ENCODE results near the gene RTP3. TPM values are rescaled to one million over a fixed set of nuclear protein-coding genes. Genes with fewer than 3 reads are reported as not detected.

Gene RTP3
- total RNA-seq, 4 donors from 2014 or later, result not detected

GRCh38 chr3:46479021-46479420 is 18.8 kb upstream of the RTP3 start:
- no peak for ATAC-seq
- 69 to 100% methylated on average over 1 to 3 of the region's 5 CpGs for WGBS, 2 donors (ENCODE audit: low coverage in 1 of 2)
- H3K4me3 ChIP-seq, result no peak overlapping the region
- TF ChIP-seq POLR2AphosphoS5 (IDR thresholded peaks at IDR 0.05), result no peak
- no peak for TF ChIP-seq EP300 (IDR thresholded peaks at IDR 0.05)
- no peak for TF ChIP-seq POLR2A (IDR thresholded peaks at IDR 0.05)
- TF ChIP-seq, protein P1, sequence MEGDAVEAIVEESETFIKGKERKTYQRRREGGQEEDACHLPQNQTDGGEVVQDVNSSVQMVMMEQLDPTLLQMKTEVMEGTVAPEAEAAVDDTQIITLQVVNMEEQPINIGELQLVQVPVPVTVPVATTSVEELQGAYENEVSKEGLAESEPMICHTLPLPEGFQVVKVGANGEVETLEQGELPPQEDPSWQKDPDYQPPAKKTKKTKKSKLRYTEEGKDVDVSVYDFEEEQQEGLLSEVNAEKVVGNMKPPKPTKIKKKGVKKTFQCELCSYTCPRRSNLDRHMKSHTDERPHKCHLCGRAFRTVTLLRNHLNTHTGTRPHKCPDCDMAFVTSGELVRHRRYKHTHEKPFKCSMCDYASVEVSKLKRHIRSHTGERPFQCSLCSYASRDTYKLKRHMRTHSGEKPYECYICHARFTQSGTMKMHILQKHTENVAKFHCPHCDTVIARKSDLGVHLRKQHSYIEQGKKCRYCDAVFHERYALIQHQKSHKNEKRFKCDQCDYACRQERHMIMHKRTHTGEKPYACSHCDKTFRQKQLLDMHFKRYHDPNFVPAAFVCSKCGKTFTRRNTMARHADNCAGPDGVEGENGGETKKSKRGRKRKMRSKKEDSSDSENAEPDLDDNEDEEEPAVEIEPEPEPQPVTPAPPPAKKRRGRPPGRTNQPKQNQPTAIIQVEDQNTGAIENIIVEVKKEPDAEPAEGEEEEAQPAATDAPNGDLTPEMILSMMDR (IDR thresholded peaks at IDR 0.05), result no peak
- H3K4me1 ChIP-seq, result no peaks in the 10 kb centered on the region
- no peak overlapping the region for H3K27ac ChIP-seq
- no peaks in the 10 kb centered on the region for H3K36me3 ChIP-seq
- peaks cover 22% of the 10 kb centered on the region for H3K27me3 ChIP-seq
- H3K9me3 ChIP-seq, result peaks cover 0 to 14% (median 0%) of the 10 kb centered on the region in 3 donors

GRCh38 chr3:46479696-46480095 is 18.1 kb upstream of the RTP3 start:
- WGBS, 2 donors (ENCODE audit: low coverage in 1 of 2), result 40% methylated on average over 1 of the region's 5 CpGs; no CpG with 5 or more reads in 1 of the 2 donors
- H3K4me3 ChIP-seq, result no peak overlapping the region
- peaks cover 0 to 9% (median 0%) of the 10 kb centered on the region in 3 donors for H3K9me3 ChIP-seq
- TF ChIP-seq POLR2A (IDR thresholded peaks at IDR 0.05) (no peak), EP300 (IDR thresholded peaks at IDR 0.05) (no peak), POLR2AphosphoS5 (IDR thresholded peaks at IDR 0.05) (no peak)
- TF ChIP-seq, protein P1 (IDR thresholded peaks at IDR 0.05), result no peak
- H3K4me1 ChIP-seq, result no peaks in the 10 kb centered on the region
- no peak overlapping the region for H3K27ac ChIP-seq
- no peak for ATAC-seq
- H3K36me3 ChIP-seq, result no peaks in the 10 kb centered on the region
- peaks cover 27% of the 10 kb centered on the region for H3K27me3 ChIP-seq

GRCh38 chr3:46480491-46481195 is 17.1 kb upstream of the RTP3 start:
- no peak overlapping the region for H3K27ac ChIP-seq
- peaks cover 36% of the 10 kb centered on the region for H3K27me3 ChIP-seq
- no peaks in the 10 kb centered on the region for H3K36me3 ChIP-seq
- no peaks in the 10 kb centered on the region for H3K4me1 ChIP-seq
- 76 to 80% methylated on average over 3 to 5 of the region's 6 CpGs for WGBS, 2 donors (ENCODE audit: low coverage in 1 of 2)
- H3K9me3 ChIP-seq, result no peaks in the 10 kb centered on the region
- H3K4me3 ChIP-seq, result no peak overlapping the region
- TF ChIP-seq POLR2A (IDR thresholded peaks at IDR 0.05), result no peak
- TF ChIP-seq, protein P1 (IDR thresholded peaks at IDR 0.05), result no peak
- no peak for TF ChIP-seq EP300 (IDR thresholded peaks at IDR 0.05)
- no peak for TF ChIP-seq POLR2AphosphoS5 (IDR thresholded peaks at IDR 0.05)
- no peak for ATAC-seq

DNA sequence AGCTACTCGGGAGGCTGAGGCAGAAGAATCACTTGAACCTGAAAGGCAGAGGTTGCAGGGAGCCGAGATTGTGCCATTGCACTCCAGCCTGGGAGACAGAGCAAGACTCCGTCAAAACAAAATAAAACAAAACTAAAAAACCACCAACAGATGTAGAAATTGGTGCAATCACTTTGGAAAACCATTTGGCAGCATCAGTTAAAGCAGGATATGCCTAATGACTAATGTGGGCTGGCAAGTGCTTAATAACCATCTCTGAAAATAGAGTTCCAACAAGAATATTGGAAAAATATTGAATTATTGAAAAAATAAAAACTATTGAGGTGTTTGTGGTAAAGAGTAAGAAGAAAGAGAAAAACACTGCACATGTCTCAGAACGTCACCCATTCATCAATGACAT is 16.1 kb upstream of the RTP3 start:
- Histone ChIP-seq H3K27ac (no peak overlapping the region), H3K36me3 (no peaks in the 10 kb centered on the region), H3K4me1 (no peaks in the 10 kb centered on the region), H3K4me3 (no peak overlapping the region), H3K9me3 (no peaks in the 10 kb centered on the region), H3K27me3 (peaks cover 46% of the 10 kb centered on the region)
- TF ChIP-seq POLR2A (IDR thresholded peaks at IDR 0.05), result no peak
- no peak for TF ChIP-seq POLR2AphosphoS5 (IDR thresholded peaks at IDR 0.05)
- no peak for TF ChIP-seq EP300 (IDR thresholded peaks at IDR 0.05)
- TF ChIP-seq, protein P1 (IDR thresholded peaks at IDR 0.05), result no peak
- WGBS, 2 donors (ENCODE audit: low coverage in 1 of 2), result 75 to 81% methylated on average over 1 to 4 of the region's 4 CpGs
- no peak for ATAC-seq

Data from gastroesophageal sphincter (tissue), 4 donors.